ENCODE results near the gene THAP6.

The THAP6 gene

GRCh38 chr4:75545526-75545925 lies 31.3 kb downstream of the THAP6 start:
- no peak for TF ChIP-seq CTCF (IDR thresholded peaks at IDR 0.05)
- no peak for TF ChIP-seq ZFX (IDR thresholded peaks at IDR 0.05; ENCODE audit: borderline replicate concordance)
- no peak overlapping the region for H3K27ac ChIP-seq

- no peak overlapping the region for H3K27ac ChIP-seq
- TF ChIP-seq CTCF (IDR thresholded peaks at IDR 0.05) (no peak), ZFX (IDR thresholded peaks at IDR 0.05; ENCODE audit: borderline replicate concordance) (no peak)
These were observed 33.5 kb downstream of the THAP6 start for GRCh38 chr4:75547647-75548387.

- TF ChIP-seq ZFX (IDR thresholded peaks at IDR 0.05; ENCODE audit: borderline replicate concordance) (no peak), CTCF (IDR thresholded peaks at IDR 0.05) (no peak)
- H3K27ac ChIP-seq: no peak overlapping the region
These were observed 34.7 kb downstream of the THAP6 start for GRCh38 chr4:75549019-75549418.

GRCh38 chr4:75552452-75552851 lies 38.2 kb downstream of the THAP6 start:
- no peak overlapping the region for H3K27ac ChIP-seq
- no peak for TF ChIP-seq ZFX (IDR thresholded peaks at IDR 0.05; ENCODE audit: borderline replicate concordance)
- TF ChIP-seq CTCF (IDR thresholded peaks at IDR 0.05): no peak

- no peak within 1 kb of the TSS for H3K27ac ChIP-seq
- TF ChIP-seq ZFX (IDR thresholded peaks at IDR 0.05; ENCODE audit: borderline replicate concordance): no peak
- peak; percentile 48 for TF ChIP-seq CTCF (IDR thresholded peaks at IDR 0.05)
These were observed 41.3 kb downstream of the THAP6 start, which contains the start of gene ODAPH for GRCh38 chr4:75555294-75556164. TSS of gene ODAPH (plus strand) at chr4:75556066. CDS start at chr4:75556083, 17 bp downstream.

GRCh38 chr4:75557696-75558095 lies 43.4 kb downstream of the THAP6 start:
- H3K27ac ChIP-seq: no peak overlapping the region
- TF ChIP-seq CTCF (IDR thresholded peaks at IDR 0.05) (no peak), ZFX (IDR thresholded peaks at IDR 0.05; ENCODE audit: borderline replicate concordance) (no peak)

- TF ChIP-seq ZFX (IDR thresholded peaks at IDR 0.05; ENCODE audit: borderline replicate concordance) (no peak), CTCF (IDR thresholded peaks at IDR 0.05) (no peak)
These were observed 47.5 kb downstream of the THAP6 start for GRCh38 chr4:75561789-75562188.

More at GRCh38 chr4:75561789-75562188, 47.5 kb downstream of the THAP6 start:
- no peak overlapping the region for H3K27ac ChIP-seq
